ENCODE results near the gene KLHL25. TPM values are rescaled to one million over a fixed set of nuclear protein-coding genes. Genes with fewer than 3 reads are reported as not detected.
"Not testable (repeated sequence)": the region's sequence is repeated elsewhere in the genome, so short reads cannot be mapped to it uniquely, and the experiment has no call there.

The KLHL25 gene
- total and polyA plus RNA-seq, 2 experiments from 2014 or later = 3.7 to 10.0 TPM

DNA sequence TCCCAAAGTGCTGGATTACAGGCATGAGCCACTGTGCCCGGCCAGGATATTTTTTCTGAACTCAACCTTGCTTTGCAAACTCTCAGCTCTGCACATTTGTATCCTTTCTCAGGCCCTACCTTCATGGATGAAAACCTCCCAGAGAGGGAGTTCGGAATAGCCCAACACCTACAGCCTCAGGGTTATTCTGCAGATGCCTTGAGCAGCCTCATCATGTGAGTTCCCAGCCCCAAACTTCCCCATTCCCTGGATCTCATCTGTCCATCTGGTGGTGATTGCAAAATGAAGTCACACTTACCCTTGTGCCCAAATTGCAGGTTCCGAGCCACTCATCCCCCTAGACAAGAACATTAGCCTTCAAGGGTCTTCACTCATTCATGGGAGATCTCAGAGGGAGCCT is 39.9 kb upstream of the KLHL25 start:
- Histone ChIP-seq H3K27me3 (no peaks in the 10 kb centered on the region), H3K79me2 (no peaks in the 10 kb centered on the region), H3K9me2 (replicated peaks; ENCODE audit: insufficient read depth) (no peaks in the 10 kb centered on the region), H3K9me3 (ENCODE audit: low read depth) (no peaks in the 10 kb centered on the region), H3K27ac (no peak overlapping the region), H3K4me3 (no peak overlapping the region), H3K36me3 (replicated peaks; ENCODE audit: insufficient read depth, low read depth) (no peaks in the 10 kb centered on the region), H4K20me1 (ENCODE audit: insufficient read depth, poor library complexity, severe bottlenecking) (no peaks in the 10 kb centered on the region), H3K4me2 (no peak overlapping the region), H2AFZ (no peak overlapping the region), H3K4me1 (ENCODE audit: insufficient read depth) (peaks cover 17% of the 10 kb centered on the region)
- no peak for TF ChIP-seq CTCF (IDR thresholded peaks at IDR 0.05; ENCODE audit: poor library complexity)
- TF ChIP-seq EZH2 (IDR thresholded peaks at IDR 0.05; ENCODE audit: borderline replicate concordance) = no peak
- no peak for TF ChIP-seq EZH2phosphoT487 (IDR thresholded peaks at IDR 0.05; ENCODE audit: low read depth, severe bottlenecking, unreplicated experiment)
- DNase-seq (ENCODE audit: low spot score) = no peak
- 97% methylated on average over 3 of the region's 3 CpGs for WGBS (ENCODE audit: low lambda C conversion rate, missing lambda C conversion rate)

- H2AFZ ChIP-seq = no peak overlapping the region
- TF ChIP-seq EZH2phosphoT487 (IDR thresholded peaks at IDR 0.05; ENCODE audit: low read depth, severe bottlenecking, unreplicated experiment) (no peak), CTCF (IDR thresholded peaks at IDR 0.05; ENCODE audit: poor library complexity) (no peak), EZH2 (IDR thresholded peaks at IDR 0.05; ENCODE audit: borderline replicate concordance) (no peak)
- H3K9me2 ChIP-seq (replicated peaks; ENCODE audit: insufficient read depth) = no peaks in the 10 kb centered on the region
- no peaks in the 10 kb centered on the region for H3K27me3 ChIP-seq
- no peaks in the 10 kb centered on the region for H3K36me3 ChIP-seq (replicated peaks; ENCODE audit: insufficient read depth, low read depth)
- peaks cover 11% of the 10 kb centered on the region for H3K4me1 ChIP-seq (ENCODE audit: insufficient read depth)
- H3K27ac ChIP-seq = no peak overlapping the region
- H3K79me2 ChIP-seq = no peaks in the 10 kb centered on the region
- DNase-seq (ENCODE audit: low spot score) = no peak
- WGBS (ENCODE audit: low lambda C conversion rate, missing lambda C conversion rate) = 83% methylated on average over 4 of the region's 4 CpGs
- H4K20me1 ChIP-seq (ENCODE audit: insufficient read depth, poor library complexity, severe bottlenecking) = no peaks in the 10 kb centered on the region
- no peak overlapping the region for H3K4me2 ChIP-seq
- no peaks in the 10 kb centered on the region for H3K9me3 ChIP-seq (ENCODE audit: low read depth)
- no peak overlapping the region for H3K4me3 ChIP-seq
Measured at GRCh38 chr15:85832394-85832793, 37.7 kb upstream of the KLHL25 start.

GRCh38 chr15:85831415-85832113 is 36.8 kb upstream of the KLHL25 start:
- Histone ChIP-seq H3K27ac (peak overlapping the region; percentile 26), H3K9me2 (replicated peaks; ENCODE audit: insufficient read depth) (no peaks in the 10 kb centered on the region), H3K4me2 (no peak overlapping the region), H2AFZ (no peak overlapping the region), H3K4me1 (ENCODE audit: insufficient read depth) (peaks cover 11% of the 10 kb centered on the region), H3K27me3 (no peaks in the 10 kb centered on the region), H3K79me2 (no peaks in the 10 kb centered on the region), H3K9me3 (ENCODE audit: low read depth) (no peaks in the 10 kb centered on the region), H3K36me3 (replicated peaks; ENCODE audit: insufficient read depth, low read depth) (no peaks in the 10 kb centered on the region), H3K4me3 (no peak overlapping the region), H4K20me1 (ENCODE audit: insufficient read depth, poor library complexity, severe bottlenecking) (no peaks in the 10 kb centered on the region)
- WGBS (ENCODE audit: low lambda C conversion rate, missing lambda C conversion rate) = 39% methylated on average over 15 of the region's 15 CpGs
- DNase-seq (ENCODE audit: low spot score) = peak; percentile 83
- no peak for TF ChIP-seq EZH2phosphoT487 (IDR thresholded peaks at IDR 0.05; ENCODE audit: low read depth, severe bottlenecking, unreplicated experiment)
- peak; percentile 72 for TF ChIP-seq CTCF (IDR thresholded peaks at IDR 0.05; ENCODE audit: poor library complexity)

DNA sequence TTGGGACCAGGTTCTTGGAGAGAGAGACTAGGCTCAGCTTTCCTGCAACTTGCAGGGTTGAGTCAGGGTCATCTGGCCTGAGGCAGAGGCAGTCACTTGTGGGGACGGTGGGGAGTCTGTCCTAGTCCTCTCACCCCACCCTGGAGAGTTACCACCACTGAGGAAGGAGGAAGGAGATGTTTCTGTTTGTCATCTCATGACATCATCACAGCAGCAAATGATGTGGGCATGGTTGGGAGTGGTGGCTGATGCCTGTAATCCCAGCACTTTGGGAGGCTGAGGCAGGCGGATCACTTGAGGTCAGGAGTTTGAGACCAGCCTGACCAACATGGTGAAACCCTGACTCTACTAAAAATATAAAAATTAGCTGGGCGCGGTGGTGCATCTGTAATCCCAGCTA is 35.0 kb upstream of the KLHL25 start:
- H3K4me1 ChIP-seq (ENCODE audit: insufficient read depth) = peaks cover 11% of the 10 kb centered on the region
- H3K4me2 ChIP-seq; H3K79me2 ChIP-seq; H3K36me3 ChIP-seq (replicated peaks; ENCODE audit: insufficient read depth, low read depth); H2AFZ ChIP-seq; DNase-seq (ENCODE audit: low spot score); H3K9me3 ChIP-seq (ENCODE audit: low read depth); H3K27me3 ChIP-seq; H3K27ac ChIP-seq; H3K9me2 ChIP-seq (replicated peaks; ENCODE audit: insufficient read depth); H4K20me1 ChIP-seq (ENCODE audit: insufficient read depth, poor library complexity, severe bottlenecking); H3K4me3 ChIP-seq: not testable (repeated sequence)
- WGBS (ENCODE audit: low lambda C conversion rate, missing lambda C conversion rate) = 92% methylated on average over 4 of the region's 4 CpGs

Measured in hepatocyte (in vitro differentiated cells).